ENCODE results near the gene GPC3. TPM values are rescaled to one million over a fixed set of nuclear protein-coding genes. Genes with fewer than 3 reads are reported as not detected.

Gene GPC3
- total and polyA plus RNA-seq, 5 donors from 2014 or later = 0.34 to 0.93 (median 0.44) TPM; not detected in 2

DNA sequence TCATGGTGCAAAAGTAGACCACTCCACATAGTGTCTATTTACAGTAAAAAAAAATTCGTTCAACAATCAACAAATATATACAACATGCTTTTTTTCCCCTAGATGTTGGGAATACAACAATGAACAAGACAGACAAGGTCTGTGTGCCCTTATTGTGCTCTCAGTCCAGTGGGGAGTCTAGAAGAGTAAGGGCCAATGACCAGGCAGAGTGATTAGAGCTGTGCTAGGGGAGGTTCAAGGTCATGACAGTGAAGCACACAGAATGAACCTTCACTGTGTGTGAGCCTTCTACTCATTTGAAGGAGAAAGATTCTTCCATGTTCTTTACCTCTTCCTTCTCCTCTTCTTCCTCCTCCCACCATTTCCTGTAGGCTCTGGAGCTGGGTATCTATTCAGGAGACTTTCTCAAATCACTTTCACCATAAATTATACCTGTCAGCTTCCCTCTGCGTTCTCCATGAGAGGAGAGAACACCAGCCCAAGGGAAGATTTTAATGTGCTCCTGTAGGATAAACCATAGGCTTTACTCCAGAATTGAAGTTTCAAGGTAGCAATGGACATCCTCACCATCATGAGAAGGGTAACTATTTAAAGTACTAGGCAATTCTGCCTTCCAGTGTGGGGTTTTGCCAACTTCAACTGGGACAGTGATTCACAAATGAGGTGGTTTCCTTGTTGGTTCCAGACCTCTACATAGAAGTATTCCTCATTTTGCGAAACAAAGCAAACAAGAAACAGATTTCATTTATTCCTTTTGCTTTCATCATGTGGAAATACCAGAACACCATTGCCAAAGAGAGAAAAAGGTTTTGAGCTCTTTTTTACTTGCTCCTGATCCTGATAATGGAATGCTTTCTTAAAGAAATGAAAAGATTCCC, 323.2 kb downstream of the GPC3 start:
- Mint-ChIP-seq H3K27me3 (no peaks in the 10 kb centered on the region), H3K9me3 (no peaks in the 10 kb centered on the region), H3K36me3 (no peaks in the 10 kb centered on the region), H3K27ac (no peak overlapping the region), H3K4me1 (no peaks in the 10 kb centered on the region), H3K4me3 (no peak overlapping the region)
- Histone ChIP-seq H3K9me3 (ENCODE audit: control insufficient read depth in 2 of 2, low read length in 2 of 2) (no peaks in the 10 kb centered on the region), H3K4me1 (ENCODE audit: control insufficient read depth, insufficient read depth, low read length, poor library complexity, severe bottlenecking) (no peaks in the 10 kb centered on the region), H3K4me3 (ENCODE audit: low read depth, low read length) (no peak overlapping the region), H3K27ac (ENCODE audit: insufficient read depth, low read length, poor library complexity, severe bottlenecking) (no peak overlapping the region), H3K36me3 (ENCODE audit: control insufficient read depth, insufficient read depth, low read length) (no peaks in the 10 kb centered on the region), H3K27me3 (ENCODE audit: control insufficient read depth, insufficient read depth, low read length) (no peaks in the 10 kb centered on the region)
- no peak for DNase-seq
- no peak for ATAC-seq (ENCODE audit: low read depth in 2 of 2)

DNA sequence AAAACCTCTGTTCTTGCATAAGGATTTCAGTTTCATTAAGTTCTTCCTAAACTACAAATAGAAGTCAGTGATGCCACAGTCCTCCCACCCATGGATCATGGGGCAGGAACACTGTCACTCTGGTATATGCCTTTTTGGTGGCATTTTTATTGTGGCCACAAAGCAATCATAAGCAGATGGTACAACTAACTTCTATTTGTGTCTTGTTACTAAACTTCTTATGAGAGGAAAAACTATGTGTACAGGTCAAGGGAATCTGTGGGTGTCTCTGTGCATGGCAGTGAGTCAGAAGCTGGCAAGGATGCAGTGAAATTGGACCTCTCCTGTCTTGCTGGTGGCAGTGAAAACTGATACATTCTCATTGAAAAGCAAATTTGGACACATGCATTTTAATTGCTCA, 325.1 kb downstream of the GPC3 start:
- Mint-ChIP-seq H3K9me3 (no peaks in the 10 kb centered on the region), H3K4me3 (no peak overlapping the region), H3K36me3 (no peaks in the 10 kb centered on the region), H3K4me1 (no peaks in the 10 kb centered on the region), H3K27me3 (no peaks in the 10 kb centered on the region), H3K27ac (no peak overlapping the region)
- Histone ChIP-seq H3K36me3 (ENCODE audit: control insufficient read depth, insufficient read depth, low read length) (no peaks in the 10 kb centered on the region), H3K27ac (ENCODE audit: insufficient read depth, low read length, poor library complexity, severe bottlenecking) (no peak overlapping the region), H3K9me3 (ENCODE audit: control insufficient read depth in 2 of 2, low read length in 2 of 2) (no peaks in the 10 kb centered on the region), H3K4me1 (ENCODE audit: control insufficient read depth, insufficient read depth, low read length, poor library complexity, severe bottlenecking) (no peaks in the 10 kb centered on the region), H3K4me3 (ENCODE audit: low read depth, low read length) (no peak overlapping the region), H3K27me3 (ENCODE audit: control insufficient read depth, insufficient read depth, low read length) (no peaks in the 10 kb centered on the region)
- ATAC-seq (ENCODE audit: low read depth in 2 of 2) = no peak
- no peak for DNase-seq

- DNase-seq = no peak
- Histone ChIP-seq H3K27ac (ENCODE audit: insufficient read depth, low read length, poor library complexity, severe bottlenecking) (no peak overlapping the region), H3K4me1 (ENCODE audit: control insufficient read depth, insufficient read depth, low read length, poor library complexity, severe bottlenecking) (no peaks in the 10 kb centered on the region), H3K9me3 (ENCODE audit: control insufficient read depth in 2 of 2, low read length in 2 of 2) (no peaks in the 10 kb centered on the region), H3K36me3 (ENCODE audit: control insufficient read depth, insufficient read depth, low read length) (no peaks in the 10 kb centered on the region), H3K27me3 (ENCODE audit: control insufficient read depth, insufficient read depth, low read length) (no peaks in the 10 kb centered on the region), H3K4me3 (ENCODE audit: low read depth, low read length) (no peak overlapping the region)
- Mint-ChIP-seq H3K4me1 (no peaks in the 10 kb centered on the region), H3K9me3 (no peaks in the 10 kb centered on the region), H3K4me3 (no peak overlapping the region), H3K36me3 (no peaks in the 10 kb centered on the region), H3K27me3 (no peaks in the 10 kb centered on the region), H3K27ac (no peak overlapping the region)
- ATAC-seq (ENCODE audit: low read depth in 2 of 2) = no peak
These were observed 327.0 kb downstream of the GPC3 start for GRCh38 chrX:133658293-133658911.

GRCh38 chrX:133655275-133656265, 329.8 kb downstream of the GPC3 start:
- H3K27me3 Mint-ChIP-seq = no peaks in the 10 kb centered on the region
- Histone ChIP-seq H3K4me3 (ENCODE audit: low read depth, low read length) (no peak overlapping the region), H3K36me3 (ENCODE audit: control insufficient read depth, insufficient read depth, low read length) (no peaks in the 10 kb centered on the region), H3K4me1 (ENCODE audit: control insufficient read depth, insufficient read depth, low read length, poor library complexity, severe bottlenecking) (no peaks in the 10 kb centered on the region), H3K27me3 (ENCODE audit: control insufficient read depth, insufficient read depth, low read length) (no peaks in the 10 kb centered on the region), H3K9me3 (ENCODE audit: control insufficient read depth in 2 of 2, low read length in 2 of 2) (no peaks in the 10 kb centered on the region), H3K27ac (ENCODE audit: insufficient read depth, low read length, poor library complexity, severe bottlenecking) (no peak overlapping the region)
- no peaks in the 10 kb centered on the region for H3K36me3 Mint-ChIP-seq
- DNase-seq (no peak), ATAC-seq (ENCODE audit: low read depth in 2 of 2) (no peak)
- no peak overlapping the region for H3K4me3 Mint-ChIP-seq
- no peaks in the 10 kb centered on the region for H3K4me1 Mint-ChIP-seq
- H3K27ac Mint-ChIP-seq = no peak overlapping the region
- no peaks in the 10 kb centered on the region for H3K9me3 Mint-ChIP-seq

DNA sequence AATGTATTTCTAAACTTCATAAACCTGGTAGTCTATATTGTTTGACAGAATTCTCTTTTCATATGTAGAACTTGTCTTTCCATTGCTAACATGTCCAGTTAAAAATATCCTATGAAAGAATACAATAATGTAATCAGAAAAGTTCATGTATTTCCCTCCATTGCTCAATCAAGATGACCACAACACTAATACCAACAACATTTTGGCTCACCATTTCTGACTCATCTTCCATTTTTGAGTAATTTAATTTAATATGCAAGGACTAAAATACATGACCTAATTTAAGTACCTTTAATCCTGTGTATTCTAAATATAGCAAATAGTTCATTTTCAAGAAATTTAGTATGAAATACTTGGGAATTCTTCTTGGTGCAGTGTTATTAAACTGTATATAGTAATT, 330.6 kb downstream of the GPC3 start:
- no peak for ATAC-seq (ENCODE audit: low read depth in 2 of 2)
- Histone ChIP-seq H3K4me1 (ENCODE audit: control insufficient read depth, insufficient read depth, low read length, poor library complexity, severe bottlenecking) (no peaks in the 10 kb centered on the region), H3K36me3 (ENCODE audit: control insufficient read depth, insufficient read depth, low read length) (no peaks in the 10 kb centered on the region), H3K27ac (ENCODE audit: insufficient read depth, low read length, poor library complexity, severe bottlenecking) (no peak overlapping the region), H3K27me3 (ENCODE audit: control insufficient read depth, insufficient read depth, low read length) (no peaks in the 10 kb centered on the region), H3K4me3 (ENCODE audit: low read depth, low read length) (no peak overlapping the region), H3K9me3 (ENCODE audit: control insufficient read depth in 2 of 2, low read length in 2 of 2) (no peaks in the 10 kb centered on the region)
- H3K4me3 Mint-ChIP-seq = no peak overlapping the region
- H3K27me3 Mint-ChIP-seq = no peaks in the 10 kb centered on the region
- H3K9me3 Mint-ChIP-seq = no peaks in the 10 kb centered on the region
- no peak for DNase-seq
- H3K4me1 Mint-ChIP-seq = no peaks in the 10 kb centered on the region
- H3K27ac Mint-ChIP-seq = no peak overlapping the region
- H3K36me3 Mint-ChIP-seq = no peaks in the 10 kb centered on the region

GRCh38 chrX:133653358-133653757, 332.0 kb downstream of the GPC3 start:
- H3K27ac ChIP-seq (ENCODE audit: insufficient read depth, low read length, poor library complexity, severe bottlenecking) = no peak overlapping the region
- Mint-ChIP-seq H3K4me1 (no peaks in the 10 kb centered on the region), H3K9me3 (no peaks in the 10 kb centered on the region), H3K27me3 (no peaks in the 10 kb centered on the region), H3K27ac (no peak overlapping the region), H3K36me3 (no peaks in the 10 kb centered on the region), H3K4me3 (no peak overlapping the region)
- no peaks in the 10 kb centered on the region for H3K9me3 ChIP-seq (ENCODE audit: control insufficient read depth in 2 of 2, low read length in 2 of 2)
- ATAC-seq (ENCODE audit: low read depth in 2 of 2) (no peak), DNase-seq (no peak)
- no peaks in the 10 kb centered on the region for H3K4me1 ChIP-seq (ENCODE audit: control insufficient read depth, insufficient read depth, low read length, poor library complexity, severe bottlenecking)
- H3K36me3 ChIP-seq (ENCODE audit: control insufficient read depth, insufficient read depth, low read length) = no peaks in the 10 kb centered on the region
- no peak overlapping the region for H3K4me3 ChIP-seq (ENCODE audit: low read depth, low read length)
- H3K27me3 ChIP-seq (ENCODE audit: control insufficient read depth, insufficient read depth, low read length) = no peaks in the 10 kb centered on the region

- no peak overlapping the region for H3K27ac Mint-ChIP-seq
- no peaks in the 10 kb centered on the region for H3K9me3 ChIP-seq (ENCODE audit: control insufficient read depth in 2 of 2, low read length in 2 of 2)
These were observed 333.2 kb downstream of the GPC3 start for GRCh38 chrX:133652185-133652584.

More at GRCh38 chrX:133652185-133652584, 333.2 kb downstream of the GPC3 start:
- Mint-ChIP-seq H3K4me3 (no peak overlapping the region), H3K36me3 (no peaks in the 10 kb centered on the region), H3K27me3 (no peaks in the 10 kb centered on the region), H3K4me1 (no peaks in the 10 kb centered on the region), H3K9me3 (no peaks in the 10 kb centered on the region)
- no peaks in the 10 kb centered on the region for H3K27me3 ChIP-seq (ENCODE audit: control insufficient read depth, insufficient read depth, low read length)
- H3K27ac ChIP-seq (ENCODE audit: insufficient read depth, low read length, poor library complexity, severe bottlenecking) = no peak overlapping the region
- H3K36me3 ChIP-seq (ENCODE audit: control insufficient read depth, insufficient read depth, low read length) = no peaks in the 10 kb centered on the region
- no peak for DNase-seq
- ATAC-seq (ENCODE audit: low read depth in 2 of 2) = no peak
- H3K4me1 ChIP-seq (ENCODE audit: control insufficient read depth, insufficient read depth, low read length, poor library complexity, severe bottlenecking) = no peaks in the 10 kb centered on the region
- no peak overlapping the region for H3K4me3 ChIP-seq (ENCODE audit: low read depth, low read length)
